DMS153 (cell line): ENCODE results near the gene OTOG.

Experiments used
- DNase-seq: peaks from one replicate; lab custom pipeline; 2025; lab: John Stamatoyannopoulos, UW

Gene OTOG

GRCh38 chr11:17651061-17651460 is 104.0 kb downstream of the OTOG start:
- no peak for DNase-seq

GRCh38 chr11:17651681-17652080 is 104.6 kb downstream of the OTOG start:
- DNase-seq: no peak

- DNase-seq: no peak
Measured at GRCh38 chr11:17652556-17652955, 105.5 kb downstream of the OTOG start.

DNA sequence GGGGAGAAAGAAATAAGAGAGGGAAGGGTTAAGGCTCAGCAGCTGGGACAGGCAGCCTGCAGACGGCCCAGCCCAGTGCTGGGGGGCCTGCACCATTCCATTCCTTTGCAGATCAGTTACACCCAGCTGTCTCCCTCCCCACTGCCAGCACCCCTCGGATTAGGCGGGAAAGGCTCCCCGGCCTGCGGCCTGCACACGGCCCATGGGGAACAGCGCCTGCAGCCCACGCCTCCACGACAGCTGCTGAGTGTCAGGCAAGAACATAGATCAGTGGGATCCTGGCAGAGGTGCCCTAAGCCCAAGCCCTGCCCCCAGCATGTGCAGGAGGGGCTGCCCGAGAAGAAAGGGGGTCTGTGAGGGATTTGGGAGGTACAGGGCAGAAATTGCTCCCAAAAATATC is 106.6 kb downstream of the OTOG start:
- no peak for DNase-seq

GRCh38 chr11:17655682-17656081 is 108.6 kb downstream of the OTOG start:
- no peak for DNase-seq

GRCh38 chr11:17658211-17658610 is 111.2 kb downstream of the OTOG start:
- DNase-seq: no peak

DNA sequence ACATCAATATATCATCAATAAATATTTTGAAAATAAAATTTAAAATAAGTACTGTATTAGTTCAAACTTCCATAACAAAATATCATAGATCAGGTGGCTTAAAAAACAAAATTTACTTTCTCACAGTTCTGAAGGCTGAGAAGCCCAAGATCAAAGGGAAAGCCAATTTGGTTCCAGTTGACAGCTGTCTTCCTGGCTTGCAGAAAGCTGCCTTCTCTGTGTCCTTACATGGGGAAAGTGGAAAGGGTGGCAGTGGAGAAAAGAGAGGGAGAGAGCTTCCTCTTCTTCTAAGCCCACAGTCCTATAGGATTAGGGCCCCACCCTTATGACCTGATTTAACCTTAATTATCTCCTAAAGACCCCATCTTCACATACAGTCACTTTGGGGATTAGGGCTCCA is 121.1 kb downstream of the OTOG start:
- DNase-seq: no peak

DNA sequence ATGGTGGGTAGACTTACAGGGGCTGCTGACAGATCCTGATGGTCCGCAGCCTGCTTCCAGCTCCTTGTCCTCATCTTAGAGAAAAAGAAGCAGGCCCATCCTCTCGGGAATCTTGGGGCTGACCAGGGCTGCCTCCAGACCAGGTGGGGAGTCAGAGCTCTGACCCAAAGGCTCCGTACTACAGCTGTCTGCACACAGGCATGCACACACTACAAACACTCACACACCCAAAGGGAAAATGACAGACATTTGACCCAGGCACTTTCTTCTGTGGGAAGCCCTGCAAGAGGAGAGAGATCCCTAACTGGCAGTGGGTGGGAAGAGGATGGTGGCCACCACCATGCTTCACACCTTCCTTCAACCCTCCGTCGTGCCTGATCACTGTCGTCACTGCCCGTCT is 125.4 kb downstream of the OTOG start:
- DNase-seq: no peak

GRCh38 chr11:17673951-17674350 is 126.9 kb downstream of the OTOG start:
- no peak for DNase-seq

GRCh38 chr11:17682848-17683247 is 135.8 kb downstream of the OTOG start:
- no peak for DNase-seq

DNA sequence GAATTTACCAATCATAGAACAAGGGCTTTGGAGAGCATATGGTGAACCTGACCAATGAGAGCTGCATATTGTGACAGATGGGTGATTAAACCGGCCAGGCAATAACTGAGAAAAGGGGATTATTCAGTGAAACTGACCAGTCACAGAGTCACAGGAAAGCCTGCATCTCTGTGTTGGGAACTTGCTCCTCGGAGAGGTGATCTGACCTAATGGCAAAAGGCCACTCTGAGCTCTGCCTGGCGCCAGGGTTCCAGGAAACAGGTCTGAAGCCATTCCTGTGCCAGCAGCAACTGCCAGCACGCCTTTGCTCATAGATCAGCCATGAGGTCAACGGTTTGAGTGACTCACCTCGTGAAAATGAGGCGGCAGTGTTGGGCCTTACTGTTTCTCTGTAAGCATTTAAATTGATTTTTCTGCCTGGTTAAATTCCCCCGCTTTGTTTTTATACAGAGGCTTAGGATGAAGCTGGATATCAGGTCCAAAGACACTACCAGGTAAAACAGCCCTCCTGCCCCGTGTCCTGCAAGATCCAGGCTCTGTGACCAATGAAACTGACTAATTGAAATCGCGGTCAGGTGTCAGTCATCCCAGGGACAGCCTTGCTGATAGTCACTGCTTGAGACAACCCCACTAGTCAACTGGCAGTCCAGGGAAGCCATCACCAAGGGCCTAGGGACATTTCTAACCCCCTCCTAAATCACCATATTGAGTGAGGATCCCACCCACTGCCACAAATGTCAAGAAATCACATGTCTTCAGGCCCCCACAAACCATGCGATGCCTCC is 136.5 kb downstream of the OTOG start:
- no peak for DNase-seq

GRCh38 chr11:17684550-17684949 is 137.5 kb downstream of the OTOG start:
- DNase-seq: no peak

GRCh38 chr11:17686231-17686980 is 139.3 kb downstream of the OTOG start:
- DNase-seq: no peak

GRCh38 chr11:17687946-17688670 is 141.0 kb downstream of the OTOG start:
- DNase-seq: no peak

DNA sequence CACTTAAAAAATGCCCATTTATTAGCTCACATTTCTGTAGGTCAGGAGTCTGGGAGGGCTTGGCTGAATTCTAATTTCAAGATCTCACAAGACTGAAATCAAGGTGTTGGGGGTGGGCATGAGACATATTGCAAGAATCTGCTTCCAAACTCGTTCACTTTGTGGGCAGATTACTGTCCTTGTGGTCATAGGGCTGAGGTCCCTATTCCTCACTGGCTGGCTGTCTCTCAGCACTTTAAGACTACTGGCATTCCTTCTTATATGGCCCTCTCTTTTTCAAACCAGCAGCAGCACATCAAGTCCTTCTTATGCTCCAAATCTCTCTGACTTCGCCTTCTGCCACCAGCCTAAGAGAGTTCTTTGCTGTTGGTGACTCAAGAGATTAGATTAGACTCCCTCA is 144.5 kb downstream of the OTOG start:
- no peak for DNase-seq

- DNase-seq: no peak
Measured at GRCh38 chr11:17691976-17692375, 144.9 kb downstream of the OTOG start.

DNA sequence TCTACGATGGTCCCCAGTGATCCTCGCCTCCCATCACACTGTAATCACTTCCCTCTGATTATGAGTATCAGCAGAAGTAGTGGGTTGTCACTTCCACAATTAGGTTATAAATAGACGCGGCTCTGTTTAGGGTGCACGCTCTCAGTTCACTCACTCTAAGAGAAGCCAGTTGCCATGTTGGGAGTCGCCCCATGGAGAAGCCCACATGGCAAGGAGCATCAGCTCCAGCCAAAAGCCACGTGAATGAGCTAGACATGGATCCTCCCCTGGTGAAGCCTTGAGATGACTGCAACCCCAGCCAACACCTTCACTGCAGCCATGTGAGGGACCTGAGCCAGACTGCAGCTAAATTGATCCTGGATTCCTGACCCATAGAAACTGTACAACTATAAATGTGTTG is 145.9 kb downstream of the OTOG start:
- no peak for DNase-seq

DNA sequence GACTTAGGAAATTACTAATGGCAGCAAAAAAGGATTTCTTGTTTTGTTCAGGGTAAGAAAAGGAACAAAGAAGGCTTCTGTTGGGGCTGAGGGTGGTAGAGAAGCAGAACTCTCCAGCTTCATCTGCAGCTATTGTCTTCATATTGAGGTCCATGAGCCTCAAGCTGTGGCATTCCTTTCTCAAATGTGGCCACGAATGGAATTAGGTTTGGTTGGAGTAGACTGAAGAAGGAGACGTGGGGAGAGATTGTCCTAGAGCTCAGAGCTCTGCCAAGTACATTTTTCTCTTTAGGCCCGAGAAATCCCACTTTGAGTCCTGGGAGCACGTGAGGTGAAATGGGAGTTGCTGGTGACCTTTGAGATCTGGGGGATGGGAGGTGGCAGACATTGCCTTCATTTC is 146.5 kb downstream of the OTOG start:
- DNase-seq: no peak

- no peak for DNase-seq
Measured at GRCh38 chr11:17694494-17695110, 147.5 kb downstream of the OTOG start.

GRCh38 chr11:17695454-17696441 is 148.7 kb downstream of the OTOG start:
- DNase-seq: no peak

GRCh38 chr11:17696741-17697140 is 149.7 kb downstream of the OTOG start:
- no peak for DNase-seq
